ENCODE results near the gene HCN2. TPM values are rescaled to one million over a fixed set of nuclear protein-coding genes. Genes with fewer than 3 reads are reported as not detected.

HCN2 gene
- total and polyA plus RNA-seq, 9 of the 15 experiments (the other 6 are each of a cell fraction or from before 2014, with no cell fraction given): 0.29 to 4.2 (median 0.82) TPM; not detected in 2

DNA sequence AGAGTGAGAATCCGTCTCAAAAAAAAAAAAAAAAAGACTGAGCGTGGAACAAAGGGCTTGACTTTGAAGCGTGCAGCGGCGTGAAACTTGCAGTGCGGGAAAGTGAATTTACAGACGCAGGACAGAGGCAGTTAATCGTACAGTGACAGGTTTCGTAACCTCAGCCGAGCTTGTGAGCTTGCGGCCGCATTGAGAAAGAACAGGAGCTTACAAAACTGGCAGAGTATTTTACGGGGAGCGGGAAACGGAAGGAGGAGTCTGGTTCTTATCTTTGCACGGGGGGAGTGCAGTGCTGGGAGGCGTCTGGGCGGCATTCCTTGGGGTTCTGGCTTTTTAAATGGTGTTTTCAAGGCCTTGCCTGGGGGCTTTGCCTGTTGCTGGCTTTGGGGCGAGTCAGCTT, 23.3 kb upstream of the HCN2 start (continued):
- TF ChIP-seq, protein P1, sequence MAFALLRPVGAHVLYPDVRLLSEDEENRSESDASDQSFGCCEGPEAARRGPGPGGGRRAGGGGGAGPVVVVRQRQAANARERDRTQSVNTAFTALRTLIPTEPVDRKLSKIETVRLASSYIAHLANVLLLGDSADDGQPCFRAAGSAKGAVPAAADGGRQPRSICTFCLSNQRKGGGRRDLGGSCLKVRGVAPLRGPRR (CRISPR knock-in tag; IDR thresholded peaks at IDR 0.05): no peak
- TF ChIP-seq KHSRP (IDR thresholded peaks at IDR 0.05) (no peak), SAP30 (IDR thresholded peaks at IDR 0.05; ENCODE audit: borderline replicate concordance, insufficient read depth, low read depth, low read length, poor library complexity, severe bottlenecking) (no peak), TCF7L2 (IDR thresholded peaks at IDR 0.05; ENCODE audit: low read depth, low read length) (no peak), TEAD1 (CRISPR knock-in tag; IDR thresholded peaks at IDR 0.05) (peak in 1 of 2 experiments; percentile 74; a peak in 1 of 4 replicates), STAT5A (IDR thresholded peaks at IDR 0.05; ENCODE audit: borderline replicate concordance, low read length) (0 out of 2 replicates have a peak, but pooled peaks have one; percentile 9), SMAD1 (IDR thresholded peaks at IDR 0.05; ENCODE audit: low read depth, low read length, partially characterized antibody) (no peak), NR1H2 (CRISPR knock-in tag; IDR thresholded peaks at IDR 0.05) (no peak), KLF13 (tag; IDR thresholded peaks at IDR 0.05; ENCODE audit: borderline replicate concordance, low read depth) (no peak), HMG20B (CRISPR knock-in tag; IDR thresholded peaks at IDR 0.05) (no peak), ZNF124 (CRISPR knock-in tag; IDR thresholded peaks at IDR 0.05) (no peak), PHB (CRISPR knock-in tag; IDR thresholded peaks at IDR 0.05) (no peak), CHCHD3 (CRISPR knock-in tag; IDR thresholded peaks at IDR 0.05) (no peak), GMEB1 (CRISPR knock-in tag; IDR thresholded peaks at IDR 0.05) (no peak), NR4A1 (CRISPR knock-in tag; IDR thresholded peaks at IDR 0.05) (no peak), NR4A1 (tag; IDR thresholded peaks at IDR 0.05) (no peak), NFIX (CRISPR knock-in tag; IDR thresholded peaks at IDR 0.05; ENCODE audit: low read depth) (no peak), SAFB (IDR thresholded peaks at IDR 0.05; ENCODE audit: borderline replicate concordance, low read depth, low read length) (no peak), CAMTA2 (CRISPR knock-in tag; conservative IDR thresholded peaks at IDR 0.05) (no peak), SIN3A (IDR thresholded peaks at IDR 0.05; ENCODE audit: borderline replicate concordance in 2 of 2, control insufficient read depth in 1 of 2, low read depth in 2 of 2, low read length in 2 of 2) (no peak), CBX3 (IDR thresholded peaks at IDR 0.05; ENCODE audit: borderline replicate concordance in 1 of 2, low read length in 2 of 2) (peak in 1 of 2 experiments; percentile 69; a peak in 2 of 3 replicates)
- TF ChIP-seq, protein P2, sequence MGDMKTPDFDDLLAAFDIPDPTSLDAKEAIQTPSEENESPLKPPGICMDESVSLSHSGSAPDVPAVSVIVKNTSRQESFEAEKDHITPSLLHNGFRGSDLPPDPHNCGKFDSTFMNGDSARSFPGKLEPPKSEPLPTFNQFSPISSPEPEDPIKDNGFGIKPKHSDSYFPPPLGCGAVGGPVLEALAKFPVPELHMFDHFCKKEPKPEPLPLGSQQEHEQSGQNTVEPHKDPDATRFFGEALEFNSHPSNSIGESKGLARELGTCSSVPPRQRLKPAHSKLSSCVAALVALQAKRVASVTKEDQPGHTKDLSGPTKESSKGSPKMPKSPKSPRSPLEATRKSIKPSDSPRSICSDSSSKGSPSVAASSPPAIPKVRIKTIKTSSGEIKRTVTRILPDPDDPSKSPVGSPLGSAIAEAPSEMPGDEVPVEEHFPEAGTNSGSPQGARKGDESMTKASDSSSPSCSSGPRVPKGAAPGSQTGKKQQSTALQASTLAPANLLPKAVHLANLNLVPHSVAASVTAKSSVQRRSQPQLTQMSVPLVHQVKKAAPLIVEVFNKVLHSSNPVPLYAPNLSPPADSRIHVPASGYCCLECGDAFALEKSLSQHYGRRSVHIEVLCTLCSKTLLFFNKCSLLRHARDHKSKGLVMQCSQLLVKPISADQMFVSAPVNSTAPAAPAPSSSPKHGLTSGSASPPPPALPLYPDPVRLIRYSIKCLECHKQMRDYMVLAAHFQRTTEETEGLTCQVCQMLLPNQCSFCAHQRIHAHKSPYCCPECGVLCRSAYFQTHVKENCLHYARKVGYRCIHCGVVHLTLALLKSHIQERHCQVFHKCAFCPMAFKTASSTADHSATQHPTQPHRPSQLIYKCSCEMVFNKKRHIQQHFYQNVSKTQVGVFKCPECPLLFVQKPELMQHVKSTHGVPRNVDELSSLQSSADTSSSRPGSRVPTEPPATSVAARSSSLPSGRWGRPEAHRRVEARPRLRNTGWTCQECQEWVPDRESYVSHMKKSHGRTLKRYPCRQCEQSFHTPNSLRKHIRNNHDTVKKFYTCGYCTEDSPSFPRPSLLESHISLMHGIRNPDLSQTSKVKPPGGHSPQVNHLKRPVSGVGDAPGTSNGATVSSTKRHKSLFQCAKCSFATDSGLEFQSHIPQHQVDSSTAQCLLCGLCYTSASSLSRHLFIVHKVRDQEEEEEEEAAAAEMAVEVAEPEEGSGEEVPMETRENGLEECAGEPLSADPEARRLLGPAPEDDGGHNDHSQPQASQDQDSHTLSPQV (IDR thresholded peaks at IDR 0.05): peak; percentile 43; the same call in 1 of the 2 replicates
